ENCODE results near the gene UBE3B. TPM values are rescaled to one million over a fixed set of nuclear protein-coding genes. Genes with fewer than 3 reads are reported as not detected.

The UBE3B gene
- polyA plus RNA-seq, 3 donors, result 14.4 to 25.9 (median 18.2) TPM

DNA sequence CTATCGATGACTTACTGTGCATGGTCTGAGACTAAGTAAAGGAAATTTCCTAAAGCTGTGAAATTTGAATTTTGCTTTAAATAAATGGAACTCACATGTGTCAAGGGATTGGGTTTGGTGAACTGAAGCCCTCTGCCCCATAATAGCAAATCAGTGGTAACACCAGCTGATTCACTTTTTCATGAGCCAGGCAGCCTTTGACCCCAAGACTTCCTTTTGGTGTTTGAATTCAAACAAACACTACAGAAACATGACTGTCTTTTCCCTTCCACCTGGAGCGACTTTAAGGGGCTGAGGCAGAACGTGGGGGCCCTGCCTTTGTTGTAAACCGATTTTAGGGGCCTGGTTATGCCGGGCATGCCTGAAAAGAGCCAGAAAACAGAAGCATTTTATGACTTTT is 29.2 kb upstream of the UBE3B start:
- H3K4me1 Mint-ChIP-seq, result no peaks in the 10 kb centered on the region
- H3K27me3 Mint-ChIP-seq (ENCODE audit: low read depth in 3 of 3), result no peaks in the 10 kb centered on the region
- DNase-seq, result no peak
- H3K9me3 Mint-ChIP-seq, result no peaks in the 10 kb centered on the region
- H3K36me3 Mint-ChIP-seq, result peaks cover 69 to 79% of the 10 kb centered on the region in 2 donors
- no peaks in the 10 kb centered on the region for H4K20me1 ChIP-seq (ENCODE audit: insufficient read depth, low read length)
- peaks cover 52 to 83% of the 10 kb centered on the region in 2 donors for H3K36me3 ChIP-seq (replicated peaks in 1 of 2; ENCODE audit: control insufficient read depth in 1 of 2, insufficient read depth in 2 of 2, low read length in 2 of 2)
- H3K4me3 Mint-ChIP-seq, result no peak overlapping the region
- H3K27ac ChIP-seq (ENCODE audit: low read depth in 1 of 2, low read length in 2 of 2), result no peak overlapping the region
- no peaks in the 10 kb centered on the region for H3K9me3 ChIP-seq (replicated peaks in 1 of 2; ENCODE audit: control insufficient read depth in 1 of 2, insufficient read depth in 1 of 2, low read length in 2 of 2)
- no peak overlapping the region for H3K9ac ChIP-seq (ENCODE audit: insufficient read depth, low read length, poor library complexity, severe bottlenecking)
- H3K4me1 ChIP-seq (ENCODE audit: control insufficient read depth in 1 of 2, insufficient read depth in 2 of 2, low read length in 2 of 2), result no peaks in the 10 kb centered on the region
- H3K27me3 ChIP-seq (ENCODE audit: control insufficient read depth in 2 of 2, insufficient read depth in 2 of 2, low read length in 2 of 2), result no peaks in the 10 kb centered on the region
- H3K27ac Mint-ChIP-seq, result peak overlapping the region in 1 of 7 donors; percentile 61
- H3K4me2 ChIP-seq (replicated peaks; ENCODE audit: extremely low read depth, low read length, poor library complexity, severe bottlenecking), result no peak overlapping the region
- no peak overlapping the region for H3K4me3 ChIP-seq (replicated peaks in 1 of 3; ENCODE audit: low read depth in 2 of 3, low read length in 3 of 3)
- 94% methylated on average over 4 of the region's 5 CpGs for WGBS (ENCODE audit: insufficient coverage)
- intact Hi-C loops (cut with micrococcal nuclease), result no loop called here
- TF ChIP-seq, protein P1, sequence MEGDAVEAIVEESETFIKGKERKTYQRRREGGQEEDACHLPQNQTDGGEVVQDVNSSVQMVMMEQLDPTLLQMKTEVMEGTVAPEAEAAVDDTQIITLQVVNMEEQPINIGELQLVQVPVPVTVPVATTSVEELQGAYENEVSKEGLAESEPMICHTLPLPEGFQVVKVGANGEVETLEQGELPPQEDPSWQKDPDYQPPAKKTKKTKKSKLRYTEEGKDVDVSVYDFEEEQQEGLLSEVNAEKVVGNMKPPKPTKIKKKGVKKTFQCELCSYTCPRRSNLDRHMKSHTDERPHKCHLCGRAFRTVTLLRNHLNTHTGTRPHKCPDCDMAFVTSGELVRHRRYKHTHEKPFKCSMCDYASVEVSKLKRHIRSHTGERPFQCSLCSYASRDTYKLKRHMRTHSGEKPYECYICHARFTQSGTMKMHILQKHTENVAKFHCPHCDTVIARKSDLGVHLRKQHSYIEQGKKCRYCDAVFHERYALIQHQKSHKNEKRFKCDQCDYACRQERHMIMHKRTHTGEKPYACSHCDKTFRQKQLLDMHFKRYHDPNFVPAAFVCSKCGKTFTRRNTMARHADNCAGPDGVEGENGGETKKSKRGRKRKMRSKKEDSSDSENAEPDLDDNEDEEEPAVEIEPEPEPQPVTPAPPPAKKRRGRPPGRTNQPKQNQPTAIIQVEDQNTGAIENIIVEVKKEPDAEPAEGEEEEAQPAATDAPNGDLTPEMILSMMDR (IDR thresholded peaks at IDR 0.05), result no peak
- no peak overlapping the region for H2AFZ ChIP-seq (ENCODE audit: insufficient read depth, low read depth, low read length, poor library complexity, severe bottlenecking)
- H3K79me2 ChIP-seq (ENCODE audit: insufficient read depth, low read length), result no peaks in the 10 kb centered on the region

- H3K27ac ChIP-seq (ENCODE audit: low read depth in 1 of 2, low read length in 2 of 2), result no peak overlapping the region
- no peaks in the 10 kb centered on the region for H3K4me1 ChIP-seq (ENCODE audit: control insufficient read depth in 1 of 2, insufficient read depth in 2 of 2, low read length in 2 of 2)
- peaks cover 74 to 85% of the 10 kb centered on the region in 2 donors for H3K36me3 Mint-ChIP-seq
- H3K27me3 ChIP-seq (ENCODE audit: control insufficient read depth in 2 of 2, insufficient read depth in 2 of 2, low read length in 2 of 2), result no peaks in the 10 kb centered on the region
- H3K4me2 ChIP-seq (replicated peaks; ENCODE audit: extremely low read depth, low read length, poor library complexity, severe bottlenecking), result no peak overlapping the region
- no peaks in the 10 kb centered on the region for H3K9me3 ChIP-seq (replicated peaks in 1 of 2; ENCODE audit: control insufficient read depth in 1 of 2, insufficient read depth in 1 of 2, low read length in 2 of 2)
- WGBS (ENCODE audit: insufficient coverage), result 100% methylated on average over 4 of the region's 8 CpGs
- H3K9me3 Mint-ChIP-seq, result no peaks in the 10 kb centered on the region
- no peak for DNase-seq
- H3K4me3 Mint-ChIP-seq, result no peak overlapping the region
- no peaks in the 10 kb centered on the region for H3K79me2 ChIP-seq (ENCODE audit: insufficient read depth, low read length)
- H2AFZ ChIP-seq (ENCODE audit: insufficient read depth, low read depth, low read length, poor library complexity, severe bottlenecking), result no peak overlapping the region
- peak overlapping the region in 1 of 7 donors; percentile 61 for H3K27ac Mint-ChIP-seq
- H3K4me1 Mint-ChIP-seq, result no peaks in the 10 kb centered on the region
- TF ChIP-seq, protein P1 (IDR thresholded peaks at IDR 0.05), result no peak
- no peaks in the 10 kb centered on the region for H4K20me1 ChIP-seq (ENCODE audit: insufficient read depth, low read length)
- no peak overlapping the region for H3K4me3 ChIP-seq (replicated peaks in 1 of 3; ENCODE audit: low read depth in 2 of 3, low read length in 3 of 3)
- no peaks in the 10 kb centered on the region for H3K27me3 Mint-ChIP-seq (ENCODE audit: low read depth in 3 of 3)
- no peak overlapping the region for H3K9ac ChIP-seq (ENCODE audit: insufficient read depth, low read length, poor library complexity, severe bottlenecking)
- peaks cover 57 to 87% of the 10 kb centered on the region in 2 donors for H3K36me3 ChIP-seq (replicated peaks in 1 of 2; ENCODE audit: control insufficient read depth in 1 of 2, insufficient read depth in 2 of 2, low read length in 2 of 2)
- intact Hi-C loops (cut with micrococcal nuclease), result no loop called here
Measured at GRCh38 chr12:109448707-109449390, 28.6 kb upstream of the UBE3B start.

Measured in CD14-positive monocyte (primary cell).